Mammary epithelial cell (primary cell): Measurements from ENCODE around the gene STRBP.

Source experiments
- EZH2 ChIP-seq: IDR thresholded peaks from 2 replicates; pipeline ENCODE4 v1.6.1; 2012; ENCODE audit warnings: low read length, inconsistent platforms, borderline replicate concordance
- TF ChIP-seq, protein P1 (sequence below), 2 donors: IDR thresholded peaks in 1 of 2; conservative IDR thresholded peaks in 1 of 2; 2 replicates each; pipeline ENCODE4 v1.5.1; 2011 to 2012; ENCODE audit warnings: inconsistent platforms in 2 of 2, low read length in 2 of 2, mild to moderate bottlenecking in 2 of 2, control low read depth in 1 of 2, low read depth in 1 of 2; ENCODE audit not compliant: insufficient read depth in 1 of 2; ENCODE audit errors: extremely low read depth in 1 of 2

- TF ChIP-seq, protein P1, sequence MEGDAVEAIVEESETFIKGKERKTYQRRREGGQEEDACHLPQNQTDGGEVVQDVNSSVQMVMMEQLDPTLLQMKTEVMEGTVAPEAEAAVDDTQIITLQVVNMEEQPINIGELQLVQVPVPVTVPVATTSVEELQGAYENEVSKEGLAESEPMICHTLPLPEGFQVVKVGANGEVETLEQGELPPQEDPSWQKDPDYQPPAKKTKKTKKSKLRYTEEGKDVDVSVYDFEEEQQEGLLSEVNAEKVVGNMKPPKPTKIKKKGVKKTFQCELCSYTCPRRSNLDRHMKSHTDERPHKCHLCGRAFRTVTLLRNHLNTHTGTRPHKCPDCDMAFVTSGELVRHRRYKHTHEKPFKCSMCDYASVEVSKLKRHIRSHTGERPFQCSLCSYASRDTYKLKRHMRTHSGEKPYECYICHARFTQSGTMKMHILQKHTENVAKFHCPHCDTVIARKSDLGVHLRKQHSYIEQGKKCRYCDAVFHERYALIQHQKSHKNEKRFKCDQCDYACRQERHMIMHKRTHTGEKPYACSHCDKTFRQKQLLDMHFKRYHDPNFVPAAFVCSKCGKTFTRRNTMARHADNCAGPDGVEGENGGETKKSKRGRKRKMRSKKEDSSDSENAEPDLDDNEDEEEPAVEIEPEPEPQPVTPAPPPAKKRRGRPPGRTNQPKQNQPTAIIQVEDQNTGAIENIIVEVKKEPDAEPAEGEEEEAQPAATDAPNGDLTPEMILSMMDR (conservative IDR thresholded peaks at IDR 0.05 in 1 of 2, IDR thresholded peaks at IDR 0.05 in 1 of 2; ENCODE audit: extremely low read depth in 1 of 2, insufficient read depth in 1 of 2, low read depth in 1 of 2, low read length in 2 of 2): no peak
- TF ChIP-seq EZH2: no peak
Observed at GRCh38 chr9:123269281-123269680, 895 bp upstream of the STRBP start.
